Mucosa of rectum (tissue), 2 donors: ENCODE results near the gene BCL2.

ENCODE experiments used
- H3K27ac ChIP-seq, 2 donors: one replicate each; pipeline ENCODE4 v1.7.0; 2013; ENCODE audit warnings: inconsistent platforms in 2 of 2, low read depth in 2 of 2, low read length in 2 of 2
- H3K27me3 ChIP-seq, 2 donors: one replicate each; pipeline ENCODE4 v1.7.0; 2013; ENCODE audit warnings: low read length in 2 of 2; ENCODE audit not compliant: control insufficient read depth in 2 of 2, insufficient read depth in 2 of 2
- H3K36me3 ChIP-seq, 2 donors: one replicate each; pipeline ENCODE4 v1.7.0; 2013; ENCODE audit warnings: low read length in 2 of 2; ENCODE audit not compliant: control insufficient read depth in 2 of 2, insufficient read depth in 2 of 2
- H3K4me1 ChIP-seq, 2 donors: one replicate each; pipeline ENCODE4 v1.7.0; 2013; ENCODE audit warnings: low read length in 2 of 2, mild to moderate bottlenecking in 1 of 2; ENCODE audit not compliant: control insufficient read depth in 2 of 2, insufficient read depth in 2 of 2
- H3K4me3 ChIP-seq, 2 donors: one replicate each; pipeline ENCODE4 v1.7.0; 2013; ENCODE audit warnings: low read length in 2 of 2
- H3K9ac ChIP-seq, 2 donors: one replicate each; pipeline ENCODE4 v1.7.0; 2013; ENCODE audit warnings: low read length in 2 of 2, low read depth in 1 of 2, mild to moderate bottlenecking in 1 of 2
- H3K9me3 ChIP-seq, 2 donors: one replicate each; pipeline ENCODE4 v1.7.0; 2013; ENCODE audit warnings: low read length in 2 of 2; ENCODE audit not compliant: control insufficient read depth in 2 of 2
- donor health status: healthy.
- donor health status: Normal muscosa, but diverticular disease.

BCL2 gene

DNA sequence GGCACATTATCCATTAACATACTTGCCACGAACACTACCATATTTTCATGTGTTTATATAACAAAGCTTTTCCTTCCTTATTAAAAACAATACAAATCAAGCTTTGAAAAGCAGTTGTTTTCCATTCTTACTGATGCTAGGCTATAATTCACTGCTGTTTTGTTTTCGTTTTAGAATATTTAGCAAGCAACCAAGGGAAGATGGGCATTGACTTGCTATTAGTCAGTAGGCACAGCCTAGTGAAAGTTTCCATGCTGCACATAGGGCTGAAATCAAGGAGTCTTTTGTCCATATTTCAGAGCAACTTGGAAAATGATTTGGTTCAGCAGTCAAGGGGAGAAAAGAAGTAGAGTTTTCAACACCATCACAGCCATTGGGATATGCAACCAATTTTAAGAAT is 31.3 kb downstream of the BCL2 start:
- Histone ChIP-seq H3K4me3 (no peak overlapping the region), H3K9ac (no peak overlapping the region), H3K36me3 (no peaks in the 10 kb centered on the region), H3K4me1 (peaks cover 4 to 8% of the 10 kb centered on the region in 2 donors), H3K27ac (peak overlapping the region in 1 of 2 donors; percentile 50), H3K27me3 (no peaks in the 10 kb centered on the region), H3K9me3 (no peaks in the 10 kb centered on the region)

- Histone ChIP-seq H3K9ac (no peak overlapping the region), H3K27me3 (no peaks in the 10 kb centered on the region), H3K27ac (peak overlapping the region in 1 of 2 donors; percentile 50), H3K4me3 (no peak overlapping the region), H3K4me1 (peaks cover 3 to 8% of the 10 kb centered on the region in 2 donors), H3K36me3 (no peaks in the 10 kb centered on the region), H3K9me3 (no peaks in the 10 kb centered on the region)
Observed at GRCh38 chr18:63287691-63288220, 31.8 kb downstream of the BCL2 start.

DNA sequence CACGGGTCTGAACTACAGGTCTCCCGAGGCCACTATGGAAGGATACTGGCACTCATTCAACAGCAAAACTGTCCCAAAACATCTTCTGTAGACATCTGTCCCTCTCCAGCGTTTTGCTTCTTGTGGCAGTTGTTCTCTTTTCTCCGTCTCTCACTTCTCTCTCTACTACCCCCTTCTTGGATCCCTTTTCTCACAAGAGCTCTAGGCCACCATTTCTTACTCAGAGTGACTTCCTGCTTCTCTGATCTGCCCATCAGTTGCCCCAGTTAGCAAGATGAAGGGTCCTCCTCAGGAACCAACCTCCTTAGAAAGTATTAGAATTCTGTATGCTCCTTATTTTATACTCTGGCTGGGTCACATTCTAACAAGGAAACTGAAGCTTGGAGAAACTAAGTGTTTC is 32.6 kb downstream of the BCL2 start:
- Histone ChIP-seq H3K4me3 (no peak overlapping the region), H3K27ac (no peak overlapping the region), H3K36me3 (no peaks in the 10 kb centered on the region), H3K27me3 (no peaks in the 10 kb centered on the region), H3K9me3 (no peaks in the 10 kb centered on the region), H3K9ac (no peak overlapping the region), H3K4me1 (peaks cover 3 to 8% of the 10 kb centered on the region in 2 donors)

DNA sequence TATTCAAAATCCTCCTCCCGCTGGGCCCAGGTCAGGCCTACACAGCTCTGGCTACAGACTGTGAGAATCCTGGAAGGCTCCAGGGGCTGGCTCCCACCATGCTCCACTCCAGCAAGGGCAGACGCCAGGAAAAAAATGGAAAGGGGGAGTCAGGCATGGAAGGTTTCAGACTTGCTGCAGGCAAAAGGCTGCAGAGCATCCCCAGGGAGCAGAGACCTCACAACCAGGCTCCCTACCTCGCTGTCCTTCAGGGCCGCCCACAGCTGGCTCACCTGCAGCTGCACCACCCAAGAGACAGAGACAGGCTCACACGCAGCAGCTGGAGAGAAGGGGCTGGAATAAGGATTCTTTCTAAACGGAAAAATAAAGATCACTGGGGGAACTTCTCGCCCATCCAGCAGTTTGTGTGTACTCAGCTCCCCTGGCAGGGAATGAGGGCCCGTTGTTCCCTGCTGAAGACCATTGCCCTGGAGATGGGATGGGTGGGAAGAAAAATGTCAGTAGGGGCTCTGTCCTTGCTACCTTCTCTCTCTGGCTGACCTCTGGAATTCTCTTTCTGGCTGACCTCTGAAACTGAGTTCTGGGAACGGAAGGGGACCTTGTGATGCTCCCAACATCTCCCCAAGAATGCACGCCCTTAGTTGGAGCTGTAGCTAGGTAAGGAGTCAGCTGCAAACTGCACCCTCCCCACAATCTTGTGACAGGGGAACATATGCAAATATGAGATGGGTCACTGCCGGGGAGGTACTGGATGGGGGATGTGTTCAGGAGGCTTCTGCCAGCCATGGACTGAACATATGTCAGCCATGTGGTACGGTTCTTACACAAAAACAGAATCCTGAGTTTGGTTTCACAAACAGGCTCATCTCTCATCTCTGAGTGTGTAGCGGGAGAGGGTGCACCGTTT is 34.5 kb downstream of the BCL2 start:
- Histone ChIP-seq H3K4me1 (peaks cover 3 to 8% of the 10 kb centered on the region in 2 donors), H3K4me3 (no peak overlapping the region), H3K9me3 (no peaks in the 10 kb centered on the region), H3K27me3 (no peaks in the 10 kb centered on the region), H3K9ac (no peak overlapping the region), H3K36me3 (no peaks in the 10 kb centered on the region), H3K27ac (peak overlapping the region; percentile 34 to 69)

- Histone ChIP-seq H3K4me1 (peaks cover 0 to 3% of the 10 kb centered on the region in 2 donors), H3K36me3 (no peaks in the 10 kb centered on the region), H3K27ac (peak overlapping the region in 1 of 2 donors; percentile 29), H3K4me3 (no peak overlapping the region), H3K9me3 (no peaks in the 10 kb centered on the region), H3K27me3 (no peaks in the 10 kb centered on the region), H3K9ac (no peak overlapping the region)
Observed at GRCh38 chr18:63284173-63284799, 35.3 kb downstream of the BCL2 start.

DNA sequence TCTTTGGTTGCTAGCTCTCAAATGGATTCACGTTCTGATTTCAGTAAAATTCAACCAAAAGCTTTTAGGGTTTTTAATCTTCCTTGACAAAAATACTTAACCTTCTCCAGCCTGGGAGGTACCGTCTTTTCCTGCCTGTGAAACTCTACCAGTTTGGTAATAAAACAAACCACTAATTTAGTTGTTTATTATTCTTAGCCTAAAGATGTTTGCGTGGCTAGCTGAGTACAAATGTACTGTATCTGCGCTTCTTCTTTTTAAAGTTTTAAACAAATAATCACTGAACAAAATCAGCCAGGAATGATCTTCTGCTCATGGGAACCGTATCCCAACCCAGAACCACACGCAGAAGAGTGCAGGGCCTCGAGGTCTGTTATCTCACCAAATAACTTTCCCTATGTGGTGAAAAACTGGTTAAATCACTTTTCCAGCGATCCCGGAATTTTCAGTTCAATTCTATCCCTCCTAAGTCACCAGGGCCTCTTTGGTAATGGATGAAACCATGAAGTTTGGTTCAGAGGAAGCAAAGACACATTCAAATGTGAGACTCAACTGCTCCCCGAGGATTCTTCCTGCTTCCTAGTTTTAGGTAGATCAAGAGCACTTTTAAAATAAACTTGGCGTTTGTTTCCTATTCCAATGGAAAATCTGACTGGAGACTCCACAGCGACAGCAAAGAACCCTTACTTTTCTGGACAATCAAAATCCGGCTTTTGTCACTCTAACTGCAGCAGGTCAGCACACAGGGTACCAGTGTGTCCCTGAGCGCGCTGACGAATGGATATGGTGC is 36.1 kb downstream of the BCL2 start:
- H3K9ac ChIP-seq = no peak overlapping the region
- H3K27me3 ChIP-seq = no peaks in the 10 kb centered on the region
- H3K4me3 ChIP-seq = no peak overlapping the region
- no peaks in the 10 kb centered on the region for H3K36me3 ChIP-seq
- peak overlapping the region in 1 of 2 donors; percentile 29 for H3K27ac ChIP-seq
- no peaks in the 10 kb centered on the region for H3K9me3 ChIP-seq
- peaks cover 0 to 3% of the 10 kb centered on the region in 2 donors for H3K4me1 ChIP-seq

- no peak overlapping the region for H3K4me3 ChIP-seq
- H3K4me1 ChIP-seq = peaks cover 0 to 3% of the 10 kb centered on the region in 2 donors
- H3K27me3 ChIP-seq = no peaks in the 10 kb centered on the region
- no peaks in the 10 kb centered on the region for H3K9me3 ChIP-seq
- H3K36me3 ChIP-seq = no peaks in the 10 kb centered on the region
- no peak overlapping the region for H3K9ac ChIP-seq
- no peak overlapping the region for H3K27ac ChIP-seq
Observed at GRCh38 chr18:63282793-63283192, 36.8 kb downstream of the BCL2 start.

- H3K4me3 ChIP-seq = no peak overlapping the region
- no peaks in the 10 kb centered on the region for H3K36me3 ChIP-seq
- no peak overlapping the region for H3K9ac ChIP-seq
- no peak overlapping the region for H3K27ac ChIP-seq
- H3K4me1 ChIP-seq = peaks cover 0 to 4% of the 10 kb centered on the region in 2 donors
- H3K27me3 ChIP-seq = no peaks in the 10 kb centered on the region
- no peaks in the 10 kb centered on the region for H3K9me3 ChIP-seq
Observed at GRCh38 chr18:63273222-63273927, 46.2 kb downstream of the BCL2 start.

- H3K4me1 ChIP-seq = peaks cover 0 to 4% of the 10 kb centered on the region in 2 donors
- no peak overlapping the region for H3K9ac ChIP-seq
- no peak overlapping the region for H3K27ac ChIP-seq
- no peaks in the 10 kb centered on the region for H3K27me3 ChIP-seq
- H3K36me3 ChIP-seq = no peaks in the 10 kb centered on the region
- H3K4me3 ChIP-seq = no peak overlapping the region
- H3K9me3 ChIP-seq = no peaks in the 10 kb centered on the region
Observed at GRCh38 chr18:63272638-63273037, 46.9 kb downstream of the BCL2 start.
